Ishikawa (cell line): ENCODE results near the gene AGAP1.

Experiments
- EP300 ChIP-seq: IDR thresholded peaks from 2 replicates; pipeline ENCODE4 v1.6.1; 2012; ENCODE audit warnings: borderline replicate concordance
- RAD21 ChIP-seq: IDR thresholded peaks from 2 replicates; pipeline ENCODE4 v1.6.1; 2012; ENCODE audit warnings: low read depth
- TAF1 ChIP-seq: IDR thresholded peaks from 2 replicates; pipeline ENCODE4 v1.6.1; 2012; ENCODE audit warnings: low read depth, mild to moderate bottlenecking
- TEAD4 ChIP-seq: IDR thresholded peaks from 2 replicates; pipeline ENCODE4 v1.6.1; 2012
- ZBTB7A ChIP-seq: IDR thresholded peaks from 2 replicates; pipeline ENCODE4 v1.6.1; 2012; ENCODE audit warnings: low read depth

DNA sequence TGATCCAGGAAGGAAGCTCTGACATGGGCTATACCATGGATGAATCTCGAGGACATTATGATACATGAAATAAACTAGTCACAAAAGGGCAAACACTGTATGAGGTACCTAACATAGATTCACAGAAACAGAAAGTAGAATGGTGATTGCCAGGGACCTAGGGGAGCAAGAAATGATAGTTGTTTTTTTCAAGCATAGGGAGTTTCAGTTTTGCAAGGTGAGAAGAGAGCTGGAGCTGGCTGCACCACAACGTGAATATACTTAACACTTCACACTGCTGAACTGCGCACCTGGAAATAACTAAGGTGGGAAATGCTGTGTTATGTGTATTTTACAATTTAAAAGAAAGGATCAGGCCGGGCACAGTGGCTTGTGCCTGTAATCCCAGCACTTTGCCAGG, 13.2 kb upstream of the AGAP1 start:
- no peak for TF ChIP-seq EP300
- TF ChIP-seq TAF1, result no peak
- TF ChIP-seq ZBTB7A, result no peak
- no peak for TF ChIP-seq RAD21
- no peak for TF ChIP-seq TEAD4
